Upper lobe of left lung (tissue), 4 donors: ENCODE data around the gene CNGB1.

Experiments
- EP300 ChIP-seq, 4 donors: sonication (generic); formaldehyde crosslinking; IDR thresholded peaks; one replicate each; pipeline ENCODE4 v1.5.1; 2017; ENCODE audit warnings: antibody characterized with exemption in 4 of 4, control low read depth in 2 of 4
- POLR2AphosphoS5 ChIP-seq, 2 donors: sonication (generic); formaldehyde crosslinking; IDR thresholded peaks; one replicate each; pipeline ENCODE4 v1.5.1; 2017; ENCODE audit warnings: antibody characterized with exemption in 2 of 2

GRCh38 chr16:58018803-58019202, 47.9 kb upstream of the CNGB1 start:
- TF ChIP-seq EP300 (IDR thresholded peaks at IDR 0.05) (no peak), POLR2AphosphoS5 (IDR thresholded peaks at IDR 0.05) (no peak)
